Stimulated activated CD8-positive, alpha-beta memory T cell treated with anti-CD3 and anti-CD28 coated beads, Interleukin-2, amount 100 ng/mL, for 1 hour (primary cell): ENCODE measurements around the gene ITGB2.
A peak's percentile ranks its signal among the peaks of the same experiment; 100 is the strongest.
"Not testable (repeated sequence)": the region's sequence is repeated elsewhere in the genome, so short reads cannot be mapped to it uniquely, and the experiment has no call there.

Source experiments
- DNase-seq, 2 donors: peaks; one replicate each; pipeline ENCODE4 v3.0.0-alpha.2; 2020; ENCODE audit warnings: low read depth in 2 of 2

ITGB2 gene

GRCh38 chr21:44940116-44940631 lies 19.5 kb upstream of the ITGB2 start:
- no peak for DNase-seq

- peak; percentile 61 to 62 for DNase-seq
These were observed 18.9 kb upstream of the ITGB2 start, which contains the start of gene SLX9 for GRCh38 chr21:44939532-44940115. Gene SLX9 (plus strand): TSS chr21:44940029. CDS start chr21:44940058, 29 bp downstream.

- DNase-seq, result no peak
These were observed 18.3 kb upstream of the ITGB2 start for GRCh38 chr21:44938772-44939531.

GRCh38 chr21:44935533-44935927 lies 14.8 kb upstream of the ITGB2 start:
- DNase-seq, result no peak

GRCh38 chr21:44934797-44935532 lies 14.3 kb upstream of the ITGB2 start:
- DNase-seq, result no peak

GRCh38 chr21:44934276-44934675 lies 13.6 kb upstream of the ITGB2 start:
- no peak for DNase-seq

GRCh38 chr21:44933918-44934260 lies 13.2 kb upstream of the ITGB2 start:
- no peak for DNase-seq

GRCh38 chr21:44933199-44933917 lies 12.7 kb upstream of the ITGB2 start:
- DNase-seq, result no peak

- DNase-seq, result peak in 1 of 2 donors; percentile 55
These were observed 11.9 kb upstream of the ITGB2 start for GRCh38 chr21:44932408-44933181.

- no peak for DNase-seq
These were observed 11.1 kb upstream of the ITGB2 start for GRCh38 chr21:44931501-44932407.

- DNase-seq, result no peak
These were observed 10.4 kb upstream of the ITGB2 start for GRCh38 chr21:44931137-44931500.

GRCh38 chr21:44930543-44930981 lies 9.9 kb upstream of the ITGB2 start:
- peak in 1 of 2 donors; percentile 43 for DNase-seq

GRCh38 chr21:44929799-44930542 lies 9.3 kb upstream of the ITGB2 start:
- no peak for DNase-seq

GRCh38 chr21:44929242-44929798 lies 8.6 kb upstream of the ITGB2 start:
- DNase-seq, result no peak

- not testable (repeated sequence) for DNase-seq
These were observed 8.0 kb upstream of the ITGB2 start for GRCh38 chr21:44928500-44929241.

- DNase-seq, result peak; percentile 73 to 84
These were observed 7.1 kb upstream of the ITGB2 start for GRCh38 chr21:44927587-44928461.

- no peak for DNase-seq
These were observed 6.5 kb upstream of the ITGB2 start for GRCh38 chr21:44927259-44927586.
